Lower leg skin (tissue), 4 donors: ENCODE measurements around the gene OR8B2. TPM values are rescaled to one million over a fixed set of nuclear protein-coding genes. Genes with fewer than 3 reads are reported as not detected.
"Not testable (repeated sequence)": the region's sequence is repeated elsewhere in the genome, so short reads cannot be mapped to it uniquely, and the experiment has no call there.

Experiments
- DNase-seq, 2 donors: peaks; one replicate each; pipeline ENCODE4 v3.0.0-alpha.2; 2019; ENCODE audit warnings: low spot score in 2 of 2
- H3K4me3 ChIP-seq: fragments of 200-600 bp; sonication (generic); 2 replicates; pipeline ENCODE4 v1.5.1; 2017; ENCODE audit warnings: mild to moderate bottlenecking, low read depth; ENCODE audit not compliant: poor library complexity, severe bottlenecking
- POLR2A ChIP-seq, 2 donors: fragments of 450-650 bp; IDR thresholded peaks; one replicate each; pipeline ENCODE4 v1.6.1; 2016 to 2017; ENCODE audit warnings: antibody characterized with exemption in 2 of 2, mild to moderate bottlenecking in 1 of 2, moderate library complexity in 1 of 2
- WGBS, 2 donors: methylation state at CpG; one replicate each; pipeline ENCODE4 v1.1.5; 2018; 5-methylcytosine and 5-hydroxymethylcytosine counted together
- intact Hi-C: fragments of 100-400 bp; cut with DNase I; formaldehyde crosslinking; loops from one replicate; pipeline ENCODE4 v1.15.0; 2023; ENCODE audit warnings: low total_unique reads
- total RNA-seq, 4 donors: library from RNA; depleted of rRNA; stranded (reverse); fragments of >200 nt; gene quantifications; one replicate each; pipeline ENCODE4 v1.1.0, GENCODE V29; 2016
- TF ChIP-seq, protein P1 (sequence below), 3 donors: fragments of 450-650 bp; IDR thresholded peaks; one replicate each; pipeline ENCODE4 v1.5.1; 2016; ENCODE audit warnings: antibody characterized with exemption in 3 of 3, mild to moderate bottlenecking in 3 of 3, moderate library complexity in 2 of 3

Gene OR8B2
- total RNA-seq, 4 donors from 2014 or later = not detected

DNA sequence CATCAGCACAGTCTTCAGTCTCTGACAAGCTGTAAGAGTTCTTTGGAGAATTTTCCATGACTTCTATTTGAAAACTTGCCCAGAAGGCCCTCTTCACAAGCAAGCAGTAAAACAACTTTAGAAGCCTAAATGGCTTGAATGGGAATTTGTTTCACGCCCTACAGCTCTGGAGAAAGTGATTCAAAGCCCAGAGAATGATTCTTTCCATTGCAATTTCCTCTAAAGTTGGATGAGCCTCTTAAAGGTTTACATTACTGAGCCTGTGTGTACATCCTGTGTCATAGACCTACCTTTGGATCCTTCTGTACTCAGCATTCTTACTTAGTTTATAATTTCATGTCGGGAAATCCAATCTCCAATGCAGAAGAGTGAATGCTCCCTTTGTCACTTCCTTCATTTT lies 21.3 kb upstream of the OR8B2 start:
- DNase-seq = no peak
- intact Hi-C loops = no loop called here
- no peak for TF ChIP-seq POLR2A (IDR thresholded peaks at IDR 0.05)
- 52 to 65% methylated on average over 2 of the region's 2 CpGs for WGBS, 2 donors
- no peak overlapping the region for H3K4me3 ChIP-seq

DNA sequence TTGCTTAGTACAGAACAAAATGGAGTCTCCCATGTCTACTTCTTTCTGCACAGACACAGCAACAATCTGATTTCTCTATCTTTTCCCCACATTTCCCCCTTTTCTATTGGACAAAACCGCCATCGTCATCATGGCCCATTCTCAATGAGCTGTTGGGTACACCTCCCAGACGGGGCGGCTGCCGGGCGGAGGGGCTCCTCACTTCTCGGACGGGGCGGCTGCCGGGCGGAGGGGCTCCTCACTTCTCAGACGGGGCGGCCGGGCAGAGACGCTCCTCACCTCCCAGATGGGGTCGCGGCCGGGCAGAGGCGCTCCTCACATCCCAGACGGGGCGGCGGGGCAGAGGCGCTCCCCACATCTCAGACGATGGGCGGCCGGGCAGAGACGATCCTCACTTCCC lies 18.9 kb upstream of the OR8B2 start:
- DNase-seq, H3K4me3 ChIP-seq, intact Hi-C loops: not testable (repeated sequence)
- 91 to 93% methylated on average over 8 to 25 of the region's 27 CpGs for whole genome bisulfite sequencing, 2 donors

DNA sequence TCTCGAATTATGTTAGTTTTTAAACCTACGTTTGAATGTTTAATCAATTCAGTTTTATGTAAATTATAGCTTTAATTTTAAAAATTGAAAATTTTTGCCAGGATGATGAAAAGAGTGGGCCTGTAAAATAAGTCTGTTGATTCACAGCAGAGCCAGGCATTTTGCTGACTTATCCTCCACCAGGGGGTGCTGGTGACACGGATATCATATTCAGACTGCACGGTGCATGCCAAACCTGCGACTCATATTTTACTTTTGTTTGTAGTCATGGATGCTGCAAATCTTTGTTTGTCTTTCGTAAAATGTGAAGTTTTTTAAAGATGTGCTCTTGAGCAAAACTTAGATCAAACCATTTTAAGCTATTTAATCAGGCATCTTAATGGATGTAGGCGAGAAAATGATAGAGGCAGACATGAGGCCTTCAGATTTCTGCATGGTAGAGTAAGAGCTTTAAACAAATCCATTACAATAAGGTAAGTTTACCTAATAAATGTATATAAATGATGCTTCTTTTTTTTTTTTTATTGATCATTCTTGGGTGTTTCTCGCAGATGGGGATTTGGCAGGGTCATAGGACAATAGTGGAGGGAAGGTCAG lies 18.1 kb upstream of the OR8B2 start:
- 49 to 50% methylated on average over 8 of the region's 8 CpGs for WGBS, 2 donors
- H3K4me3 ChIP-seq = no peak overlapping the region
- DNase-seq = peak in 1 of 2 donors; percentile 19
- intact Hi-C loops = no loop called here
- TF ChIP-seq POLR2A (IDR thresholded peaks at IDR 0.05) = no peak
- TF ChIP-seq, protein P1, sequence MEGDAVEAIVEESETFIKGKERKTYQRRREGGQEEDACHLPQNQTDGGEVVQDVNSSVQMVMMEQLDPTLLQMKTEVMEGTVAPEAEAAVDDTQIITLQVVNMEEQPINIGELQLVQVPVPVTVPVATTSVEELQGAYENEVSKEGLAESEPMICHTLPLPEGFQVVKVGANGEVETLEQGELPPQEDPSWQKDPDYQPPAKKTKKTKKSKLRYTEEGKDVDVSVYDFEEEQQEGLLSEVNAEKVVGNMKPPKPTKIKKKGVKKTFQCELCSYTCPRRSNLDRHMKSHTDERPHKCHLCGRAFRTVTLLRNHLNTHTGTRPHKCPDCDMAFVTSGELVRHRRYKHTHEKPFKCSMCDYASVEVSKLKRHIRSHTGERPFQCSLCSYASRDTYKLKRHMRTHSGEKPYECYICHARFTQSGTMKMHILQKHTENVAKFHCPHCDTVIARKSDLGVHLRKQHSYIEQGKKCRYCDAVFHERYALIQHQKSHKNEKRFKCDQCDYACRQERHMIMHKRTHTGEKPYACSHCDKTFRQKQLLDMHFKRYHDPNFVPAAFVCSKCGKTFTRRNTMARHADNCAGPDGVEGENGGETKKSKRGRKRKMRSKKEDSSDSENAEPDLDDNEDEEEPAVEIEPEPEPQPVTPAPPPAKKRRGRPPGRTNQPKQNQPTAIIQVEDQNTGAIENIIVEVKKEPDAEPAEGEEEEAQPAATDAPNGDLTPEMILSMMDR (IDR thresholded peaks at IDR 0.05) = no peak

DNA sequence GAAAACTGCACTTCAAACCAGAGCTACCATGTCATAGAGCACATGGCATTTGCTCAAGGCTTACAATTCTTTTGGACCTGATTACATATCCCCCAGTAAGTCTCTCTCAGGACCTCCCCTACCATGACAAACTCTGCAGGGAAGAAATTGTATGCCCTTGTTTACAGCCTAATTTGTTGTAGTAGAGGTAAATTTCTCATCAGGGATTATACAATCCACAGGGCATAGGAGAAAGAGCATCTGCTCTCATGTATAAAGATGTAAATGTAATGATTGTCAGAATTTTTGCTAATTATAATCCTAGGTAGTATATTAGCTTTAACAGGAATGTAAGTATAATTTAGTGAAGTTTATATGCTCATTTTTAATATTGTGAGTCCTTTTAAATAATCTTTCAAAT lies 14.6 kb upstream of the OR8B2 start, which contains the start of gene OR8B3:
TSS of gene OR8B3 (minus strand) at position 101 of the 400 bp plus-strand sequence. CDS start 1,673 bp downstream, outside the sequence.
- intact Hi-C loops = no loop called here

DNA sequence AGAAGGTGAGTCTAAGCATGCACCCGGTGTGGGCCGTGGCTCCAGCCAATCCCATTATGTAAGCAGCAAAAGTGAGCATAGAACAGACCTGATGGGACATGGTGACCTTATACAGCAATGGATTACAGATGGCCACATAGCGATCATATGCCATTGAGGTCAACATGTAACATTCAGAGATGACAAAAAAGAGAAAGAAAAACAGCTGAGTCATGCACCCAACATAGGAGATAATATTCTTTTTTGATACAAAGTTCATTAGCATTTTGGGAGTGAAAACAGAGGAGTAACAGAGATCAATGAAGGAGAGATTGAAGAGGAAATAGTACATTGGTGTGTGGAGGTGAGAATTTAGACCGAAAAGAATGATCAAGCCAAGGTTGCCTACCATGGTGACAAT lies 12.5 kb upstream of the OR8B2 start:
- 79 to 97% methylated on average over 2 of the region's 4 CpGs for WGBS, 2 donors
- intact Hi-C loops, H3K4me3 ChIP-seq, DNase-seq: not testable (repeated sequence)

More for the DNA sequence above, 14.6 kb upstream of the OR8B2 start, which contains the start of gene OR8B3:
- H3K4me3 ChIP-seq = no peak within 1 kb of the TSS
- DNase-seq = no peak
- TF ChIP-seq, protein P1 (IDR thresholded peaks at IDR 0.05) = no peak
- TF ChIP-seq POLR2A (IDR thresholded peaks at IDR 0.05) = no peak

DNA sequence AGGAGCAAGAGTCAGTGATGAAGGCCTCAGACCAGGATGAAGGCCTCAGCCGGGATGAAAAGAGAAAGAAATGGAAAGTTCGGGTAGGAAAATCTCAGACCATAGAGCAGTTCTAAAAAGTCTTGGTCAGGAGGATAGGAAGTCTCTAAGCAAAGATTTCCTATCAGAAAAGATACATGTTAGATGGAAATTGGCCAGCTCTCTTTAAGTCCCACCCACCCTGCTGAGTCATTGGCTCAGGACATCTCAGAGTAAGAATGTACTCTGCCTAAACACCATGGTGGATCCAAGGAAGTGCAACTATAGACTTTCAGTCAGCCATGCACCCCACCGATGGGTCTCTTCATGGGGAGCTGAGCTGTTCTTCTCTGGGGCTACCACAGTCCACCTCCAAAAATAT lies 10.1 kb upstream of the OR8B2 start:
- no peak overlapping the region for H3K4me3 ChIP-seq
- intact Hi-C loops = no loop called here
- TF ChIP-seq, protein P1 (IDR thresholded peaks at IDR 0.05) = no peak
- no peak for TF ChIP-seq POLR2A (IDR thresholded peaks at IDR 0.05)
- DNase-seq = no peak
- 78 to 88% methylated on average over 3 of the region's 3 CpGs for WGBS, 2 donors

DNA sequence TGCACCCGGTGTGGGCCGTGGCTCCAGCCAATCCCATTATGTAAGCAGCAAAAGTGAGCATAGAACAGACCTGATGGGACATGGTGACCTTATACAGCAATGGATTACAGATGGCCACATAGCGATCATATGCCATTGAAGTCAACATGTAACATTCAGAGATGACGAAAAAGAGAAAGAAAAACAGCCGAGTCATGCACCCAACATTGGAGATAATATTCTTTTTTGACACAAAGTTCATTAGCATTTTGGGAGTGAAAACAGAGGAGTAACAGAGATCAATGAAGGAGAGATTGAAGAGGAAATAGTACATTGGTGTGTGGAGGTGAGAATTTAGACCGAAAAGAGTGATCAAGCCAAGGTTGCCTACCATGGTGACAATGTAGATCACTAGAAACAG lies 1.4 kb downstream of the OR8B2 start:
- H3K4me3 ChIP-seq, DNase-seq, intact Hi-C loops: not testable (repeated sequence)
- 85 to 89% methylated on average over 4 to 5 of the region's 6 CpGs for WGBS, 2 donors

DNA sequence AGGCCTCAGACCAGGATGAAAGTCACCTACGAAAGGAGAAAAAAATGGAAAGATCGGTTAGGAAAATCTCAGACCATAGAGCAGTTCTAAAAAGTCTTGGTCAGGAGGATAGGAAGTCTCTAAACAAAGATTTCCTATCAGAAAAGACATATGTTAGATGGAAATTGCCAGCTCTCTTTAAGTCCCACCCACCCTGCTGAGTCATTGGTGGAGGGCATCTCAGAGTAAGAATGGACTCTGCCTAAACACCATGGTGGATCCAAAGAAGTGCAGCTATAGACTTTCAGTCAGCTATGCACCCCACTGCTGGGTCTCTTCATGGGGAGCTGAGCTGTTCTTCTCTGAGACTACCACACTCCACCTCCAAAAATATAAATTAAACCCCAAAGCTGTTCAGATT lies 3.7 kb downstream of the OR8B2 start:
- DNase-seq = no peak
- TF ChIP-seq, protein P1 (IDR thresholded peaks at IDR 0.05) = no peak
- TF ChIP-seq POLR2A (IDR thresholded peaks at IDR 0.05) = no peak
- 88 to 98% methylated on average over 2 of the region's 2 CpGs for WGBS, 2 donors
- H3K4me3 ChIP-seq = no peak overlapping the region
- intact Hi-C loops = no loop called here
